Prostate gland (tissue), 2 donors: ENCODE data around the gene CNTN4.

Experiments used
- POLR2A ChIP-seq: fragments of 450-650 bp; IDR thresholded peaks from one replicate; pipeline ENCODE4 v1.6.1; 2016; ENCODE audit warnings: antibody characterized with exemption, mild to moderate bottlenecking
- POLR2AphosphoS5 ChIP-seq: sonication (generic); formaldehyde crosslinking; IDR thresholded peaks from one replicate; pipeline ENCODE4 v1.6.1; 2017; ENCODE audit warnings: antibody characterized with exemption
- TF ChIP-seq, protein P1 (sequence below), 4 experiments: fragments of 200-600 bp in 2 of 4; fragments of 450-650 bp in 2 of 4; sonication (generic) in 2 of 4; IDR thresholded peaks; 1 replicate in 3 of 4; 2 replicates in 1 of 4; pipeline ENCODE4 v1.5.1; 2016 to 2019; ENCODE audit warnings: antibody characterized with exemption in 4 of 4, mild to moderate bottlenecking in 2 of 4, moderate library complexity in 2 of 4

DNA sequence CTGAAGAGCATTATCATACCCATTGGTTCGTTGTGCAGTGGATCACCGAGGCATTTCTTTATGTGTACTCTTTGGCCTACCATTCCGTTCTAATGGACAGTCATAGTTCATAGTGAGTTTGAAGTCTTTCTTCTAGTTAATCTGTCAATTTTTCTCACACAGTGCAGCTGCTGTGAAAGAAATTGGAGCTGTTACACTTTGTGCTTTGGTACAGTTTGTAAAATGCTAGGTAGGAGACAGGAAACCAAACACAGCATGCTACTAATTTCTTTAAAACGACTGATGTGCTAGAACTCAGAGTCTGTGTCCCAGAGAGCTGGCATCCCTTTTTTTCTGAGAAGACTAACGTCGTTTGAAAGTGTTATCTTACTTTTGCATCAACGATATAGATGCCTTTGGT, 218.9 kb downstream of the CNTN4 start:
- TF ChIP-seq POLR2AphosphoS5: no peak
- no peak for TF ChIP-seq POLR2A
- TF ChIP-seq, protein P1, sequence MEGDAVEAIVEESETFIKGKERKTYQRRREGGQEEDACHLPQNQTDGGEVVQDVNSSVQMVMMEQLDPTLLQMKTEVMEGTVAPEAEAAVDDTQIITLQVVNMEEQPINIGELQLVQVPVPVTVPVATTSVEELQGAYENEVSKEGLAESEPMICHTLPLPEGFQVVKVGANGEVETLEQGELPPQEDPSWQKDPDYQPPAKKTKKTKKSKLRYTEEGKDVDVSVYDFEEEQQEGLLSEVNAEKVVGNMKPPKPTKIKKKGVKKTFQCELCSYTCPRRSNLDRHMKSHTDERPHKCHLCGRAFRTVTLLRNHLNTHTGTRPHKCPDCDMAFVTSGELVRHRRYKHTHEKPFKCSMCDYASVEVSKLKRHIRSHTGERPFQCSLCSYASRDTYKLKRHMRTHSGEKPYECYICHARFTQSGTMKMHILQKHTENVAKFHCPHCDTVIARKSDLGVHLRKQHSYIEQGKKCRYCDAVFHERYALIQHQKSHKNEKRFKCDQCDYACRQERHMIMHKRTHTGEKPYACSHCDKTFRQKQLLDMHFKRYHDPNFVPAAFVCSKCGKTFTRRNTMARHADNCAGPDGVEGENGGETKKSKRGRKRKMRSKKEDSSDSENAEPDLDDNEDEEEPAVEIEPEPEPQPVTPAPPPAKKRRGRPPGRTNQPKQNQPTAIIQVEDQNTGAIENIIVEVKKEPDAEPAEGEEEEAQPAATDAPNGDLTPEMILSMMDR (IDR thresholded peaks at IDR 0.05): no peak
